ENCODE data around the gene CCRL2.

GRCh38 chr3:46369151-46369550 is 37.9 kb upstream of the CCRL2 start:
- no peak for TF ChIP-seq POLR2AphosphoS5 (IDR thresholded peaks at IDR 0.05)
- no peak for TF ChIP-seq CTCF (IDR thresholded peaks at IDR 0.05; ENCODE audit: poor library complexity, severe bottlenecking)
- TF ChIP-seq EZH2 (IDR thresholded peaks at IDR 0.05; ENCODE audit: borderline replicate concordance, insufficient read depth, low read length, poor library complexity, severe bottlenecking): no peak
- no peak for TF ChIP-seq REST (IDR thresholded peaks at IDR 0.05; ENCODE audit: borderline replicate concordance)
- no peak for TF ChIP-seq SMC3 (conservative IDR thresholded peaks at IDR 0.05; ENCODE audit: poor library complexity)
- no peak for TF ChIP-seq MXI1 (conservative IDR thresholded peaks at IDR 0.05; ENCODE audit: poor library complexity, severe bottlenecking)

Data from neural cell (in vitro differentiated cells).